ENCODE data around the gene ZIC4.

The ZIC4 gene

GRCh38 chr3:147361454-147362420 is 44.6 kb downstream of the ZIC4 start:
- no peak overlapping the region for H3K27ac Mint-ChIP-seq
- H3K27me3 Mint-ChIP-seq, result peaks cover 58% of the 10 kb centered on the region
- ATAC-seq, result no peak
- no peaks in the 10 kb centered on the region for H3K4me1 Mint-ChIP-seq
- no peaks in the 10 kb centered on the region for H3K36me3 Mint-ChIP-seq
- H3K4me3 Mint-ChIP-seq, result no peak overlapping the region
- peaks cover 10% of the 10 kb centered on the region for H3K9me3 Mint-ChIP-seq

- H3K27me3 Mint-ChIP-seq, result peaks cover 67% of the 10 kb centered on the region
- no peaks in the 10 kb centered on the region for H3K4me1 Mint-ChIP-seq
- peaks cover 10% of the 10 kb centered on the region for H3K9me3 Mint-ChIP-seq
- H3K27ac Mint-ChIP-seq, result no peak overlapping the region
- H3K36me3 Mint-ChIP-seq, result no peaks in the 10 kb centered on the region
- no peak overlapping the region for H3K4me3 Mint-ChIP-seq
- ATAC-seq, result no peak
Observed at GRCh38 chr3:147360646-147361453, 45.5 kb downstream of the ZIC4 start.

GRCh38 chr3:147360051-147360439 is 46.3 kb downstream of the ZIC4 start:
- Mint-ChIP-seq H3K36me3 (no peaks in the 10 kb centered on the region), H3K4me3 (no peak overlapping the region), H3K9me3 (peaks cover 12% of the 10 kb centered on the region), H3K27me3 (peaks cover 73% of the 10 kb centered on the region), H3K27ac (no peak overlapping the region), H3K4me1 (no peaks in the 10 kb centered on the region)
- ATAC-seq, result no peak

- no peak overlapping the region for H3K4me3 Mint-ChIP-seq
- peaks cover 73% of the 10 kb centered on the region for H3K27me3 Mint-ChIP-seq
- no peaks in the 10 kb centered on the region for H3K4me1 Mint-ChIP-seq
- ATAC-seq, result no peak
- no peaks in the 10 kb centered on the region for H3K36me3 Mint-ChIP-seq
- no peak overlapping the region for H3K27ac Mint-ChIP-seq
- peaks cover 5% of the 10 kb centered on the region for H3K9me3 Mint-ChIP-seq
Observed at GRCh38 chr3:147359177-147360050, 46.9 kb downstream of the ZIC4 start.

DNA sequence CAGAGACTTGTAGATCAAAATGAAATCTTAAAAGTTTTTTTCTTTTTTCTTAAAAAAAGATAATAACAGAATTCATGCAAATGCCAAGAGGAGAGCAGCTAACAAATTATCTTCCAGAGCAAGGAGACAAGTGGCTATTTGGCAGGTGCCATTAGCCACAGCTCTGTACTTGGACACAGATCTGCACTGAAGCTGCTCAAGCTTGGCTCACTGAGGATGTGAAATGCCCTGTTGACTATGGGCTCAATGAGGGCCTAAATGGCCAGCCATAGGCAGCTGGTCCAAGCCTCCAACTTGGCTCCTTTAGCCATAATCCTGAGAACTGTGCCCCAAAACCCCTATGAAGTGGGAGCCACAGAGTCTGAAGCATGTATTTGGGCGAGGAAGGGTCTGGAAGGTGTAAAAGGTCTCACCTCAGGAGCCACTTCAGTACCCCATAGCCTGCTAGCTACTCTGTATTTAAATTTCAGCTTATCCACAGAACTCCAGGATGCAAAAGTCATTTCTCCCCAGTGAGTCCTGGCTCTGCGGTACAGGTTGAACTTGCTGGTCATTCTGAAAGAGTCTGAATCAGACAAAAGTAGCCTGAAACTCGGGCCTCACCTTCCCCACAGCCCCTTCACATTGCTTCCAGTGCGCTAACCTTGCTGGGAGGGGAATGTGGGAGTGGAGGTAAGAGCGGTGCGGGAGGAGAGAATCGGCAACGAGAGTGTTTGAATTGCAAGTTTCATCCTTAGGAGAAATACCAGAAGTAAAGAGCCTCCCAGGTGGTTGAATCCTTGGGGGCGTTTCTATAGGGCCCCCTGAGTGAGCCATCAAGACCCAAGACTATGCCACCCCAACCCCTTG is 48.0 kb downstream of the ZIC4 start:
- Mint-ChIP-seq H3K27me3 (peaks cover 76% of the 10 kb centered on the region), H3K4me1 (no peaks in the 10 kb centered on the region), H3K9me3 (peaks cover 5% of the 10 kb centered on the region), H3K36me3 (no peaks in the 10 kb centered on the region), H3K27ac (no peak overlapping the region), H3K4me3 (no peak overlapping the region)
- ATAC-seq, result no peak

- peaks cover 5% of the 10 kb centered on the region for H3K9me3 Mint-ChIP-seq
- H3K36me3 Mint-ChIP-seq, result no peaks in the 10 kb centered on the region
- H3K4me3 Mint-ChIP-seq, result no peak overlapping the region
- H3K27me3 Mint-ChIP-seq, result peaks cover 82% of the 10 kb centered on the region
- no peaks in the 10 kb centered on the region for H3K4me1 Mint-ChIP-seq
- no peak for ATAC-seq
- H3K27ac Mint-ChIP-seq, result no peak overlapping the region
Observed at GRCh38 chr3:147356909-147357900, 49.1 kb downstream of the ZIC4 start.

- Mint-ChIP-seq H3K27me3 (peaks cover 84% of the 10 kb centered on the region), H3K27ac (no peak overlapping the region), H3K4me1 (no peaks in the 10 kb centered on the region), H3K36me3 (no peaks in the 10 kb centered on the region), H3K9me3 (peaks cover 5% of the 10 kb centered on the region), H3K4me3 (no peak overlapping the region)
- ATAC-seq, result no peak
Observed at GRCh38 chr3:147356145-147356908, 50.0 kb downstream of the ZIC4 start.

DNA sequence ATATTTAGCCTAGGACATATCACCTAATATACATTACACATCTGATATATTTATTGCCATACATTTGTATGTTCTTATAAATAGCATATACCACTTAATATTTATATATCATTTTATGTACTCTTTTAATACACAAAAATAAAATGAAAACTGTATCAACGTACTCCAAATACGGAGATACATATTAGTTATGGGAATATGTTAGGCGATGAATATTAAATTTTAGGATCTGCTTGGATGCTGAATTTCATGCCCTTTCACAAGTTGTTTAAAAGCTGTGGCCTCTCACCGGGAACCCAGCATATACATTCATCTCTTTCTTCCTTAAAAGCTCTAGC is 50.6 kb downstream of the ZIC4 start:
- H3K27ac Mint-ChIP-seq, result no peak overlapping the region
- H3K36me3 Mint-ChIP-seq, result no peaks in the 10 kb centered on the region
- peaks cover 78% of the 10 kb centered on the region for H3K27me3 Mint-ChIP-seq
- no peak overlapping the region for H3K4me3 Mint-ChIP-seq
- H3K4me1 Mint-ChIP-seq, result no peaks in the 10 kb centered on the region
- no peak for ATAC-seq
- peaks cover 5% of the 10 kb centered on the region for H3K9me3 Mint-ChIP-seq

- H3K4me1 Mint-ChIP-seq, result no peaks in the 10 kb centered on the region
- peaks cover 5% of the 10 kb centered on the region for H3K9me3 Mint-ChIP-seq
- no peak overlapping the region for H3K27ac Mint-ChIP-seq
- no peak for ATAC-seq
- peaks cover 73% of the 10 kb centered on the region for H3K27me3 Mint-ChIP-seq
- no peaks in the 10 kb centered on the region for H3K36me3 Mint-ChIP-seq
- H3K4me3 Mint-ChIP-seq, result no peak overlapping the region
Observed at GRCh38 chr3:147355084-147355752, 51.1 kb downstream of the ZIC4 start.

DNA sequence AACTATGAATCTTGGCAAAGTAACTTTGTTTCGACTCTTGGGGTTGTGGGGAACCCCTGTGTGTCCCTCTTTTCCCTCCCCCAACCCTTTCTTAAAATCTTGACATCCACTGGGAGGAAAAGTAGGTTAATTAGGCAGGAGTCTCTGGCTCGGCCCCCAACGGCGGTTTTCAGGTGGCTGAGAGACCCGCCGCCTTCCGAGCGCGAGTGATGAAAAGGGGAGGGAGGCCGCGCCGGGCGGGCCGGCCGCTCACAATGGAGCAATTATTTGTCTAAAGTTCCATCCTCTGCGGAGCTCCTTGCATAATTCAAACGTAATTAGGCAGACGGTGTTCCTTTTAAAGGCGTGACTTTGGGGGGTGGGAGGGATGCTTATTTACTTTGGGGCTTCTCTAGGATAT is 51.7 kb downstream of the ZIC4 start:
- Mint-ChIP-seq H3K9me3 (peaks cover 5% of the 10 kb centered on the region), H3K4me1 (no peaks in the 10 kb centered on the region), H3K27me3 (peaks cover 67% of the 10 kb centered on the region), H3K4me3 (no peak overlapping the region), H3K36me3 (no peaks in the 10 kb centered on the region), H3K27ac (no peak overlapping the region)
- ATAC-seq, result no peak

- no peak overlapping the region for H3K4me3 Mint-ChIP-seq
- peaks cover 36% of the 10 kb centered on the region for H3K27me3 Mint-ChIP-seq
- no peak for ATAC-seq
- H3K9me3 Mint-ChIP-seq, result peaks cover 5% of the 10 kb centered on the region
- no peak overlapping the region for H3K27ac Mint-ChIP-seq
- H3K36me3 Mint-ChIP-seq, result no peaks in the 10 kb centered on the region
- no peaks in the 10 kb centered on the region for H3K4me1 Mint-ChIP-seq
Observed at GRCh38 chr3:147351301-147351700, 55.0 kb downstream of the ZIC4 start.

- no peaks in the 10 kb centered on the region for H3K4me1 Mint-ChIP-seq
- H3K27ac Mint-ChIP-seq, result no peak overlapping the region
- no peak overlapping the region for H3K4me3 Mint-ChIP-seq
- H3K9me3 Mint-ChIP-seq, result peaks cover 3% of the 10 kb centered on the region
- ATAC-seq, result no peak
- peaks cover 13% of the 10 kb centered on the region for H3K27me3 Mint-ChIP-seq
- no peaks in the 10 kb centered on the region for H3K36me3 Mint-ChIP-seq
Observed at GRCh38 chr3:147348976-147349375, 57.4 kb downstream of the ZIC4 start.
